GM12878 (cell line): ENCODE measurements around the gene GPBP1. TPM values are rescaled to one million over a fixed set of nuclear protein-coding genes. Genes with fewer than 3 reads are reported as not detected.

Experiments used
- ATAC-seq: fragments of 200-7000 bp; cut with Tn5 transposase; 3 replicates; pipeline ENCODE4 v1.9.1; 2020; ENCODE audit warnings: mild to moderate bottlenecking, moderate library complexity
- BruUV-seq: library from RNA; stranded (reverse); fragments of 400-500 nt; replicated peaks from 2 replicates; lab custom pipeline; 2021; lab: Mats Ljungman, UMichigan
- CTCF ChIA-PET: fragments of 300-600 bp; sonication (Branson Sonifier 250); formaldehyde crosslinking; extraction: SDS; loops from one replicate; lab custom pipeline; 2021; ENCODE audit warnings: inconsistent platforms; lab: Yijun Ruan, JAX
- POLR2A ChIA-PET: fragments of 350-600 bp; formaldehyde crosslinking; extraction: SDS; loops from one replicate; lab custom pipeline; 2021; ENCODE audit warnings: inconsistent platforms; lab: Charles Lee
- RAD21 ChIA-PET: fragments of 300-600 bp; sonication (Branson Sonifier 250); formaldehyde crosslinking; loops from one replicate; lab custom pipeline; 2023; ENCODE audit warnings: antibody characterized with exemption; ENCODE audit not compliant: unreplicated experiment; lab: Charles Lee
- SMC1A ChIA-PET: fragments of 300-600 bp; sonication (Branson Sonifier 250); formaldehyde crosslinking; loops from one replicate; lab custom pipeline; 2023; ENCODE audit not compliant: unreplicated experiment, uncharacterized antibody; lab: Charles Lee
- DNase-seq: peaks from one replicate; pipeline ENCODE4 v3.0.0-alpha.2; 2011; ENCODE audit warnings: low read depth, low spot score
- FAIRE-seq: peaks from 3 replicates; lab custom pipeline; 2011; peaks lifted over from hg19 to GRCh38; lab: Jason Lieb, UNC
- H2AFZ ChIP-seq: 2 replicates; pipeline ENCODE4 v1.6.0; 2011; ENCODE audit warnings: low read depth, low read length, control low read depth; ENCODE audit not compliant: control insufficient read depth
- H3K27ac ChIP-seq: 2 replicates; pipeline ENCODE4 v1.5.1; 2011; ENCODE audit warnings: control low read depth; ENCODE audit not compliant: control insufficient read depth, insufficient read depth
- H3K27me3 ChIP-seq, 2 experiments: replicated peaks in 1 of 2; 2 replicates each; pipeline versions ENCODE4 v1.6.0 to v1.6.1; 2011; ENCODE audit warnings: low read length in 1 of 2; ENCODE audit not compliant: control insufficient read depth in 2 of 2, insufficient read depth in 2 of 2
- H3K36me3 ChIP-seq, 2 experiments: 2 replicates each; pipeline ENCODE4 v1.5.1; 2011; ENCODE audit warnings: low read length in 1 of 2; ENCODE audit not compliant: control insufficient read depth in 2 of 2, insufficient read depth in 2 of 2
- H3K4me1 ChIP-seq: 2 replicates; pipeline ENCODE4 v1.6.1; 2011; ENCODE audit warnings: mild to moderate bottlenecking, low read length, moderate library complexity, mixed read lengths; ENCODE audit not compliant: control insufficient read depth, insufficient read depth
- H3K4me2 ChIP-seq: 2 replicates; pipeline ENCODE4 v1.6.0; 2011; ENCODE audit warnings: control low read depth; ENCODE audit not compliant: control insufficient read depth, insufficient read depth
- H3K4me3 ChIP-seq: fragments of 200-600 bp; sonication (generic); 2 replicates; pipeline ENCODE4 v1.5.1; 2016
- H3K79me2 ChIP-seq: 2 replicates; pipeline ENCODE4 v1.6.0; 2011; ENCODE audit warnings: low read length; ENCODE audit not compliant: control insufficient read depth, insufficient read depth
- H3K9ac ChIP-seq: 2 replicates; pipeline ENCODE4 v1.8.0; 2011; ENCODE audit warnings: low read length, control low read depth, mixed read lengths; ENCODE audit not compliant: control insufficient read depth, insufficient read depth
- H3K9me3 ChIP-seq: replicated peaks from 3 replicates; pipeline ENCODE4 v1.5.1; 2011; ENCODE audit warnings: mild to moderate bottlenecking, low read length; ENCODE audit not compliant: control insufficient read depth, insufficient read depth
- H4K20me1 ChIP-seq: 2 replicates; pipeline ENCODE4 v1.6.0; 2011; ENCODE audit not compliant: control insufficient read depth, insufficient read depth
- BCLAF1 ChIP-seq: fragments of 450-650 bp; IDR thresholded peaks from 2 replicates; pipeline ENCODE4 v1.6.1; 2017; ENCODE audit warnings: antibody characterized with exemption, mild to moderate bottlenecking, moderate library complexity
- CREB1 ChIP-seq: IDR thresholded peaks from 2 replicates; pipeline ENCODE4 v1.6.1; 2012; ENCODE audit warnings: low read depth, mild to moderate bottlenecking, inconsistent platforms
- FOXM1 ChIP-seq: IDR thresholded peaks from 2 replicates; pipeline ENCODE4 v1.6.1; 2012; ENCODE audit warnings: low read depth, mild to moderate bottlenecking, inconsistent platforms, low read length, moderate library complexity
- HDAC6 ChIP-seq: fragments of 200-600 bp; sonication (generic); IDR thresholded peaks from one replicate; pipeline ENCODE4 v1.8.0; 2017; ENCODE audit warnings: antibody characterized with exemption; ENCODE audit not compliant: unreplicated experiment
- MTA3 ChIP-seq: IDR thresholded peaks from 2 replicates; pipeline ENCODE4 v1.6.1; 2012; ENCODE audit warnings: low read length, inconsistent platforms, borderline replicate concordance
- POU2F2 ChIP-seq: IDR thresholded peaks from 3 replicates; pipeline ENCODE4 v1.6.1; 2011; ENCODE audit warnings: low read depth, mild to moderate bottlenecking, low read length, borderline replicate concordance
- RELA ChIP-seq: fragments of 450-650 bp; IDR thresholded peaks from 2 replicates; pipeline ENCODE4 v1.8.0; 2014; ENCODE audit warnings: borderline replicate concordance; ENCODE audit not compliant: partially characterized antibody
- SMAD1 ChIP-seq: fragments of 450-650 bp; IDR thresholded peaks from 2 replicates; pipeline ENCODE4 v1.6.1; 2018; ENCODE audit warnings: mild to moderate bottlenecking, low read depth; ENCODE audit not compliant: partially characterized antibody
- TCF12 ChIP-seq: IDR thresholded peaks from 2 replicates; pipeline ENCODE4 v1.6.1; 2011; ENCODE audit warnings: low read depth, mild to moderate bottlenecking, low read length
- ZBTB4 ChIP-seq: fragments of 450-650 bp; formaldehyde crosslinking; IDR thresholded peaks from 2 replicates; pipeline ENCODE4 v1.4.0; 2022; ENCODE audit warnings: mild to moderate bottlenecking, moderate library complexity
- WGBS: methylation state at CpG from one replicate; pipeline ENCODE4 v1.1.6; 2016; ENCODE audit warnings: low lambda C conversion rate; ENCODE audit not compliant: insufficient replicate concordance, insufficient coverage; ENCODE audit errors: missing lambda C conversion rate; 5-methylcytosine and 5-hydroxymethylcytosine counted together
- in situ Hi-C: fragments of 300-500 bp; cut with MboI; formaldehyde crosslinking; loops from 9 replicates; pipeline ENCODE4 v1.14.3; 2018; ENCODE audit warnings: mixed read lengths
- intact Hi-C: fragments of 100-400 bp; cut with micrococcal nuclease; formaldehyde crosslinking; loops from one replicate; pipeline ENCODE4 v1.14.2; 2022; ENCODE audit not compliant: unreplicated experiment
- polyA plus RNA-seq, 11 experiments: library from polyadenylated mRNA; depleted of rRNA in 4 of 11; unstranded in 6 of 11; stranded (reverse) in 5 of 11; fragments of >200 nt; fragmentation: Nextera tagmentation in 4 of 11; fragmentation: Illumina TruSeq in 1 of 11; extraction: Ambion mirVana in 4 of 11; extraction: Trizol in 1 of 11; gene quantifications; 1 replicate in 1 of 11; 2 replicates in 10 of 11; pipeline versions ENCODE4 v1.2.1 to v1.2.3, GENCODE V29; 2011 to 2016; ENCODE audit warnings: inconsistent platforms in 2 of 11, missing spikeins in 2 of 11, low read depth in 1 of 11
- total RNA-seq, 4 experiments: library from RNA; depleted of rRNA in 3 of 4; stranded (reverse); fragments of >200 nt in 3 of 4; fragmentation: Illumina TruSeq in 1 of 4; extraction: Trizol in 1 of 4; gene quantifications; 2 replicates each; pipeline versions ENCODE4 v1.2.1 to v1.2.3, GENCODE V29; 2013 to 2021
- TF ChIP-seq, protein P1 (sequence below): IDR thresholded peaks from 2 replicates; pipeline ENCODE4 v1.6.1; 2012; ENCODE audit warnings: low read depth, low read length, improper control_type of control experiment
- TF ChIP-seq, protein P2 (sequence below): IDR thresholded peaks from 2 replicates; pipeline ENCODE4 v1.6.1; 2012; ENCODE audit warnings: low read depth, low read length, improper control_type of control experiment
- TF ChIP-seq, protein P3 (sequence below): fragments of 450-650 bp; IDR thresholded peaks from 2 replicates; pipeline ENCODE4 v1.6.1; 2016; ENCODE audit warnings: mild to moderate bottlenecking

Gene GPBP1
- total and polyA plus RNA-seq, 10 of the 15 experiments (the other 5 are each of a cell fraction or from before 2014, with no cell fraction given): 27.0 to 96.2 (median 55.4) TPM

GRCh38 chr5:57172466-57173318 lies 1.2 kb upstream of the GPBP1 start:
- Histone ChIP-seq H3K27ac (peak overlapping the region; percentile 99), H4K20me1 (no peaks in the 10 kb centered on the region; the same call in 1 of the 2 replicates), H3K9ac (peak overlapping the region; percentile 44), H3K79me2 (peaks cover 42% of the 10 kb centered on the region), H3K27me3 (no peaks in the 10 kb centered on the region), H2AFZ (peak overlapping the region; percentile 58), H3K9me3 (no peaks in the 10 kb centered on the region), H3K4me3 (peak overlapping the region; percentile 87), H3K36me3 (no peaks in the 10 kb centered on the region), H3K4me2 (peak overlapping the region; percentile 56), H3K4me1 (no peaks in the 10 kb centered on the region)
- RAD21 ChIA-PET: interaction anchor here (0.9 to 1.9 kb wide), 8 partner anchors 10 to 761 kb away, joined by 3 to 20 read pairs (median 5); partner anchors contain the start of gene SETD9
- intact Hi-C loops (no loop called here), in situ Hi-C loops (loop anchor here (10.0 kb wide), 1 partner anchor 1178 kb away; the partner anchor contains the start of gene IL6ST)
- BruUV-seq: TSS peak; percentile 94
- ATAC-seq (no peak), DNase-seq (no peak), FAIRE-seq (no peak)
- POLR2A ChIA-PET: interaction anchor here (0.8 to 1.8 kb wide), 7 partner anchors 13 to 264 kb away, joined by 3 to 11 read pairs (median 3); partner anchors contain the start of gene SETD9
- under 1% methylated on average over 24 of the region's 31 CpGs for WGBS
- SMC1A ChIA-PET: interaction anchor here (0.9 to 1.5 kb wide), 3 partner anchors 34 to 63 kb away, joined by 3 to 6 read pairs (median 4); no protein-coding TSS in a partner anchor
- CTCF ChIA-PET: interaction anchor here (1.2 to 1.3 kb wide), 2 partner anchors 34 to 47 kb away, joined by 3 to 5 read pairs; no protein-coding TSS in a partner anchor
- 0 out of 2 replicates have a peak, but pooled peaks have one; percentile 5 for TF ChIP-seq FOXM1
- no peak for TF ChIP-seq RELA
- no peak for TF ChIP-seq HDAC6
- no peak for TF ChIP-seq BCLAF1
- TF ChIP-seq SMAD1: no peak
- no peak for TF ChIP-seq MTA3
- TF ChIP-seq TCF12: peak; percentile 76
- TF ChIP-seq, protein P1, sequence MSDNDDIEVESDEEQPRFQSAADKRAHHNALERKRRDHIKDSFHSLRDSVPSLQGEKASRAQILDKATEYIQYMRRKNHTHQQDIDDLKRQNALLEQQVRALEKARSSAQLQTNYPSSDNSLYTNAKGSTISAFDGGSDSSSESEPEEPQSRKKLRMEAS: no peak
- TF ChIP-seq, protein P2, sequence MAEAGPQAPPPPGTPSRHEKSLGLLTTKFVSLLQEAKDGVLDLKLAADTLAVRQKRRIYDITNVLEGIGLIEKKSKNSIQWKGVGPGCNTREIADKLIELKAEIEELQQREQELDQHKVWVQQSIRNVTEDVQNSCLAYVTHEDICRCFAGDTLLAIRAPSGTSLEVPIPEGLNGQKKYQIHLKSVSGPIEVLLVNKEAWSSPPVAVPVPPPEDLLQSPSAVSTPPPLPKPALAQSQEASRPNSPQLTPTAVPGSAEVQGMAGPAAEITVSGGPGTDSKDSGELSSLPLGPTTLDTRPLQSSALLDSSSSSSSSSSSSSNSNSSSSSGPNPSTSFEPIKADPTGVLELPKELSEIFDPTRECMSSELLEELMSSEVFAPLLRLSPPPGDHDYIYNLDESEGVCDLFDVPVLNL: no peak
- no peak for TF ChIP-seq POU2F2
- no peak for TF ChIP-seq ZBTB4
- no peak for TF ChIP-seq CREB1
- TF ChIP-seq, protein P3, sequence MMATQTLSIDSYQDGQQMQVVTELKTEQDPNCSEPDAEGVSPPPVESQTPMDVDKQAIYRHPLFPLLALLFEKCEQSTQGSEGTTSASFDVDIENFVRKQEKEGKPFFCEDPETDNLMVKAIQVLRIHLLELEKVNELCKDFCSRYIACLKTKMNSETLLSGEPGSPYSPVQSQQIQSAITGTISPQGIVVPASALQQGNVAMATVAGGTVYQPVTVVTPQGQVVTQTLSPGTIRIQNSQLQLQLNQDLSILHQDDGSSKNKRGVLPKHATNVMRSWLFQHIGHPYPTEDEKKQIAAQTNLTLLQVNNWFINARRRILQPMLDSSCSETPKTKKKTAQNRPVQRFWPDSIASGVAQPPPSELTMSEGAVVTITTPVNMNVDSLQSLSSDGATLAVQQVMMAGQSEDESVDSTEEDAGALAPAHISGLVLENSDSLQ: no peak
